Smooth muscle cell (in vitro differentiated cells): Measurements from ENCODE around the gene KCNMB4. TPM values are rescaled to one million over a fixed set of nuclear protein-coding genes. Genes with fewer than 3 reads are reported as not detected.

Source experiments
- DNase-seq: peaks from one replicate; lab custom pipeline; 2025; ENCODE audit not compliant: unreplicated experiment; lab: John Stamatoyannopoulos, UW
- H2AFZ ChIP-seq: fragments of 200-600 bp; sonication (generic); 2 replicates; pipeline ENCODE4 v1.6.0; 2016; ENCODE audit warnings: antibody characterized with exemption, low read depth, mild to moderate bottlenecking
- H3F3A ChIP-seq: fragments of 200-600 bp; sonication (generic); 2 replicates; pipeline ENCODE4 v1.6.0; 2017; ENCODE audit warnings: antibody characterized with exemption, low read depth
- H3K27ac ChIP-seq: fragments of 200-600 bp; sonication (generic); 2 replicates; pipeline ENCODE4 v1.5.1; 2016; ENCODE audit warnings: low read depth, mild to moderate bottlenecking
- H3K27me3 ChIP-seq: fragments of 200-600 bp; sonication (generic); 2 replicates; pipeline ENCODE4 v1.6.1; 2016; ENCODE audit warnings: low read depth, mild to moderate bottlenecking
- H3K36me3 ChIP-seq: fragments of 200-600 bp; sonication (generic); 2 replicates; pipeline ENCODE4 v1.5.1; 2016; ENCODE audit warnings: low read depth
- H3K4me1 ChIP-seq: fragments of 200-600 bp; sonication (generic); 2 replicates; pipeline ENCODE4 v1.5.1; 2016; ENCODE audit warnings: low read depth
- H3K4me2 ChIP-seq: fragments of 200-600 bp; sonication (generic); 2 replicates; pipeline ENCODE4 v1.6.0; 2016; ENCODE audit warnings: mild to moderate bottlenecking
- H3K4me3 ChIP-seq: fragments of 200-600 bp; sonication (generic); 2 replicates; pipeline ENCODE4 v1.5.1; 2016; ENCODE audit warnings: mild to moderate bottlenecking
- H3K79me2 ChIP-seq: fragments of 200-600 bp; sonication (generic); 2 replicates; pipeline ENCODE4 v1.6.0; 2016; ENCODE audit warnings: low read depth, mild to moderate bottlenecking
- H3K9ac ChIP-seq: fragments of 200-600 bp; sonication (generic); 2 replicates; pipeline ENCODE4 v1.6.0; 2016; ENCODE audit warnings: low read depth
- H3K9me3 ChIP-seq: fragments of 200-600 bp; sonication (generic); replicated peaks from 2 replicates; pipeline ENCODE4 v1.5.1; 2016; ENCODE audit warnings: low read depth
- H4K20me1 ChIP-seq: fragments of 200-600 bp; sonication (generic); 2 replicates; pipeline ENCODE4 v1.6.0; 2016; ENCODE audit warnings: low read depth
- WGBS: methylation state at CpG from one replicate; pipeline ENCODE4 v1.1.7; 2016; ENCODE audit warnings: low lambda C conversion rate; 5-methylcytosine and 5-hydroxymethylcytosine counted together
- polyA plus RNA-seq: library from polyadenylated mRNA; unstranded; fragments of >200 nt; fragmentation: Nextera tagmentation; extraction: Ambion mirVana; gene quantifications from 2 replicates; pipeline ENCODE4 v1.2.1, GENCODE V29; 2016
- small RNA-seq: library from RNA; depleted of rRNA; stranded (forward); fragments of <200 nt; gene quantifications from one replicate; pipeline ENCODE3, GENCODE V24; 2014
- total RNA-seq: library from RNA; depleted of rRNA; stranded (reverse); fragments of >200 nt; gene quantifications from 2 replicates; pipeline ENCODE4 v1.2.3, GENCODE V29; 2014
- TF ChIP-seq, protein P1 (sequence below): fragments of 200-600 bp; sonication (generic); IDR thresholded peaks from 2 replicates; pipeline ENCODE4 v1.5.1; 2017; ENCODE audit warnings: borderline replicate concordance, mild to moderate bottlenecking, antibody characterized with exemption; ENCODE audit not compliant: insufficient read depth, poor library complexity, severe bottlenecking

Gene KCNMB4
- total and polyA plus RNA-seq, 2 experiments from 2014 or later: 8.5 to 8.9 TPM

DNA sequence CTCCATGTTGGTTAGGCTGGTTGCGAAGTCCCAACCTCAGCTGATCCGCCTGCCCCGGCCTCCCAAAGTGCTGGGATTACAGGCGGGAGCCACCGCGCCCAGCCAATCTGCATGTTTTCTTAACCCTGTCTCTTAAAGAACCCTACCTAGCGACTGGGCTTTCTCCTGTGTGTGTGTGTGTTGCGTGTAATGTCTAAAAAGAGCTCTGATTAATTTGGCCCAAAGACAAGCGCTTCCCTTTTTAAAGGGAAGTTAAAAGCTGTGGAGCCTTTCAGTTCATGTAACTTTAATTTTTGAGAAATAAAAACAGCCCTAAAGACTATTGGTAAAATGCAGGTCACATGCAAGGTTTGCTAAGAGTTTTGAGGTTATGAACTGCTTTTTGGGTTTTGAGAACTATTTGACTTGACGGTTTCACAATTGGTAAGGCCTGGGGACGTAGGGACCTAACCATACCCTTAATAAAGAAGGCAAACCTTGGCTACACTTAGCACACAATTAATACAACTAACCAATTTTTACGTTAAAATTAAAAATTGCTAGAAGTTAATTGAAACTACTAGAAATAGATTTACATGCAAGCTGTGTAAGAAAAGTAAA lies 103.2 kb downstream of the KCNMB4 start:
- H3K9ac ChIP-seq: no peak overlapping the region
- H3K4me3 ChIP-seq: no peak overlapping the region
- no peaks in the 10 kb centered on the region for H3F3A ChIP-seq
- WGBS: 96% methylated on average over 12 of the region's 12 CpGs
- no peaks in the 10 kb centered on the region for H3K4me1 ChIP-seq
- no peak for DNase-seq
- H3K9me3 ChIP-seq: no peaks in the 10 kb centered on the region
- no peaks in the 10 kb centered on the region for H3K36me3 ChIP-seq
- H4K20me1 ChIP-seq: no peaks in the 10 kb centered on the region
- H3K27me3 ChIP-seq: no peaks in the 10 kb centered on the region
- H2AFZ ChIP-seq: no peak overlapping the region
- no peak overlapping the region for H3K27ac ChIP-seq
- TF ChIP-seq, protein P1, sequence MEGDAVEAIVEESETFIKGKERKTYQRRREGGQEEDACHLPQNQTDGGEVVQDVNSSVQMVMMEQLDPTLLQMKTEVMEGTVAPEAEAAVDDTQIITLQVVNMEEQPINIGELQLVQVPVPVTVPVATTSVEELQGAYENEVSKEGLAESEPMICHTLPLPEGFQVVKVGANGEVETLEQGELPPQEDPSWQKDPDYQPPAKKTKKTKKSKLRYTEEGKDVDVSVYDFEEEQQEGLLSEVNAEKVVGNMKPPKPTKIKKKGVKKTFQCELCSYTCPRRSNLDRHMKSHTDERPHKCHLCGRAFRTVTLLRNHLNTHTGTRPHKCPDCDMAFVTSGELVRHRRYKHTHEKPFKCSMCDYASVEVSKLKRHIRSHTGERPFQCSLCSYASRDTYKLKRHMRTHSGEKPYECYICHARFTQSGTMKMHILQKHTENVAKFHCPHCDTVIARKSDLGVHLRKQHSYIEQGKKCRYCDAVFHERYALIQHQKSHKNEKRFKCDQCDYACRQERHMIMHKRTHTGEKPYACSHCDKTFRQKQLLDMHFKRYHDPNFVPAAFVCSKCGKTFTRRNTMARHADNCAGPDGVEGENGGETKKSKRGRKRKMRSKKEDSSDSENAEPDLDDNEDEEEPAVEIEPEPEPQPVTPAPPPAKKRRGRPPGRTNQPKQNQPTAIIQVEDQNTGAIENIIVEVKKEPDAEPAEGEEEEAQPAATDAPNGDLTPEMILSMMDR: no peak
- no peaks in the 10 kb centered on the region for H3K79me2 ChIP-seq
- H3K4me2 ChIP-seq: no peak overlapping the region

- no peak overlapping the region for H3K9ac ChIP-seq
- TF ChIP-seq, protein P1: no peak
- H3F3A ChIP-seq: no peaks in the 10 kb centered on the region
- 41% methylated on average over 1 of the region's 1 CpG for WGBS
- H3K9me3 ChIP-seq: no peaks in the 10 kb centered on the region
- no peak overlapping the region for H2AFZ ChIP-seq
- no peaks in the 10 kb centered on the region for H3K36me3 ChIP-seq
- no peak overlapping the region for H3K27ac ChIP-seq
- DNase-seq: no peak
- H3K4me1 ChIP-seq: no peaks in the 10 kb centered on the region
- no peak overlapping the region for H3K4me2 ChIP-seq
- no peaks in the 10 kb centered on the region for H4K20me1 ChIP-seq
- no peak overlapping the region for H3K4me3 ChIP-seq
- no peaks in the 10 kb centered on the region for H3K79me2 ChIP-seq
- peaks cover 5% of the 10 kb centered on the region for H3K27me3 ChIP-seq
These were observed 116.7 kb downstream of the KCNMB4 start for GRCh38 chr12:70482764-70483163.

Small RNAs within 50 kb of the gene (small RNA-seq; reads per million reads assigned to genes)
- not detected for gene RNU4-65P

Other genes with a start within 250 kb of the KCNMB4 start
- 136 and 172 TPM in 2 replicates for gene CNOT2, start 122.9 kb upstream of the KCNMB4 start, total RNA-seq
- gene CNOT2, start 122.9 kb upstream of the KCNMB4 start, polyA plus RNA-seq: 77.3 and 94.5 TPM in 2 replicates